IMR-90 (cell line): ENCODE data around the gene TMEM141. TPM values are rescaled to one million over a fixed set of nuclear protein-coding genes. Genes with fewer than 3 reads are reported as not detected.

ENCODE experiments used
- ATAC-seq: fragments of 200-7000 bp; cut with Tn5 transposase; 2 replicates; pipeline ENCODE4 v1.9.1; 2020; ENCODE audit warnings: low read depth, mild to moderate bottlenecking, moderate library complexity
- BruUV-seq: library from RNA; stranded (reverse); fragments of 400-500 nt; replicated peaks from 2 replicates; lab custom pipeline; 2021; lab: Mats Ljungman, UMichigan
- CTCF ChIA-PET: fragments of 300-600 bp; formaldehyde crosslinking; extraction: SDS; loops from one replicate; lab custom pipeline; 2021; ENCODE audit warnings: antibody characterized with exemption; lab: Yijun Ruan, JAX
- POLR2A ChIA-PET: fragments of 300-600 bp; sonication (Branson Sonifier 250); formaldehyde crosslinking; loops from one replicate; lab custom pipeline; 2022; ENCODE audit warnings: antibody characterized with exemption; ENCODE audit not compliant: unreplicated experiment; lab: Charles Lee
- DNase-seq: peaks from one replicate; pipeline ENCODE4 v3.0.0; 2013
- H2AFZ ChIP-seq: replicated peaks from 2 replicates; pipeline ENCODE3; 2013; ENCODE audit warnings: low read length, mild to moderate bottlenecking; ENCODE audit not compliant: poor library complexity
- H2AK5ac ChIP-seq: 2 replicates; pipeline ENCODE4 v1.6.1; 2013; ENCODE audit warnings: low read depth, low read length, inconsistent platforms
- H2AK9ac ChIP-seq: replicated peaks from 2 replicates; pipeline ENCODE3; 2013; ENCODE audit warnings: mild to moderate bottlenecking, low read depth, low read length, moderate library complexity; ENCODE audit not compliant: poor library complexity
- H2BK120ac ChIP-seq: 2 replicates; pipeline ENCODE4 v1.6.1; 2013; ENCODE audit warnings: low read depth, low read length, inconsistent platforms
- H2BK15ac ChIP-seq: 3 replicates; pipeline ENCODE4 v1.6.1; 2013; ENCODE audit warnings: low read depth, low read length, inconsistent platforms
- H2BK20ac ChIP-seq: 2 replicates; pipeline ENCODE4 v1.6.1; 2013; ENCODE audit warnings: low read depth, mild to moderate bottlenecking, inconsistent platforms, low read length, moderate library complexity
- H2BK5ac ChIP-seq: 2 replicates; pipeline ENCODE4 v1.6.1; 2013; ENCODE audit warnings: mild to moderate bottlenecking, low read depth, low read length, inconsistent platforms; ENCODE audit not compliant: poor library complexity, severe bottlenecking
- H3K14ac ChIP-seq: replicated peaks from 2 replicates; pipeline ENCODE4 v1.6.1; 2013; ENCODE audit warnings: low read depth, low read length, inconsistent platforms
- H3K18ac ChIP-seq: 2 replicates; pipeline ENCODE4 v1.6.1; 2013; ENCODE audit warnings: low read depth, low read length, control low read depth
- H3K23ac ChIP-seq: 2 replicates; pipeline ENCODE4 v1.6.1; 2013; ENCODE audit warnings: low read depth, low read length, inconsistent platforms
- H3K27ac ChIP-seq: 2 replicates; pipeline ENCODE4 v1.5.1; 2013; ENCODE audit warnings: mild to moderate bottlenecking, control low read depth, low read length; ENCODE audit not compliant: insufficient read depth
- H3K27me3 ChIP-seq: 2 replicates; pipeline ENCODE4 v1.6.1; 2013; ENCODE audit warnings: low read length; ENCODE audit not compliant: control insufficient read depth, insufficient read depth
- H3K36me3 ChIP-seq: 2 replicates; pipeline ENCODE4 v1.6.1; 2013; ENCODE audit warnings: low read length, mixed read lengths; ENCODE audit not compliant: control insufficient read depth, insufficient read depth
- H3K4ac ChIP-seq: 2 replicates; pipeline ENCODE4 v1.6.1; 2013; ENCODE audit warnings: low read depth, low read length, inconsistent platforms
- H3K4me1 ChIP-seq: 2 replicates; pipeline ENCODE4 v1.6.1; 2013; ENCODE audit warnings: low read length, mixed read lengths; ENCODE audit not compliant: control insufficient read depth, insufficient read depth
- H3K4me2 ChIP-seq: 2 replicates; pipeline ENCODE4 v1.6.1; 2013; ENCODE audit warnings: low read depth, mild to moderate bottlenecking, control low read depth, low read length, moderate library complexity
- H3K4me3 ChIP-seq: 2 replicates; pipeline ENCODE4 v1.5.1; 2013; ENCODE audit warnings: low read depth, mild to moderate bottlenecking, control low read depth, low read length, moderate library complexity; ENCODE audit not compliant: insufficient read depth
- H3K56ac ChIP-seq: 2 replicates; pipeline ENCODE4 v1.6.1; 2013; ENCODE audit warnings: low read length, inconsistent platforms; ENCODE audit not compliant: insufficient read depth; ENCODE audit errors: extremely low read depth
- H3K79me1 ChIP-seq, 2 experiments: 2 replicates each; pipeline ENCODE4 v1.6.1; 2013; ENCODE audit warnings: low read length in 2 of 2, inconsistent platforms in 1 of 2, low read depth in 1 of 2
- H3K9ac ChIP-seq: 2 replicates; pipeline ENCODE4 v1.6.1; 2013; ENCODE audit warnings: low read depth, low read length, control low read depth
- H3K9me1 ChIP-seq: 2 replicates; pipeline ENCODE4 v1.6.1; 2013; ENCODE audit warnings: low read length, inconsistent platforms; ENCODE audit not compliant: insufficient read depth
- H3K9me3 ChIP-seq: 2 replicates; pipeline ENCODE4 v1.6.1; 2013; ENCODE audit warnings: low read length; ENCODE audit not compliant: control insufficient read depth, insufficient read depth
- H4K20me1 ChIP-seq: 2 replicates; pipeline ENCODE4 v1.6.1; 2013; ENCODE audit warnings: low read length, inconsistent platforms; ENCODE audit not compliant: insufficient read depth
- H4K5ac ChIP-seq: 2 replicates; pipeline ENCODE4 v1.6.1; 2013; ENCODE audit warnings: mild to moderate bottlenecking, low read depth, low read length, control low read depth
- H4K8ac ChIP-seq, 2 experiments: 2 replicates each; pipeline ENCODE4 v1.6.1; 2013; ENCODE audit warnings: low read depth in 2 of 2, low read length in 2 of 2, control low read depth in 1 of 2, inconsistent platforms in 1 of 2
- H4K91ac ChIP-seq: 2 replicates; pipeline ENCODE4 v1.6.1; 2013; ENCODE audit warnings: low read depth, low read length, inconsistent platforms; ENCODE audit not compliant: insufficient read depth
- CEBPB ChIP-seq: IDR thresholded peaks from 2 replicates; pipeline ENCODE4 v1.6.1; 2012; ENCODE audit warnings: low read depth, low read length, improper control_type of control experiment
- FOS ChIP-seq: fragments of 150-350 bp; IDR thresholded peaks from 2 replicates; pipeline ENCODE4 v1.6.1; 2016; ENCODE audit warnings: low read depth, low read length
- MAZ ChIP-seq: IDR thresholded peaks from 2 replicates; pipeline ENCODE4 v1.6.1; 2012; ENCODE audit warnings: low read depth, mild to moderate bottlenecking, low read length, improper control_type of control experiment, moderate library complexity, borderline replicate concordance
- NFE2L2 ChIP-seq: fragments of 150-350 bp; IDR thresholded peaks from 2 replicates; pipeline ENCODE4 v1.6.1; 2016; ENCODE audit warnings: low read depth, mild to moderate bottlenecking, low read length
- RFX5 ChIP-seq: IDR thresholded peaks from 2 replicates; pipeline ENCODE4 v1.8.0; 2012; ENCODE audit warnings: low read depth, mild to moderate bottlenecking, low read length, moderate library complexity
- WGBS, 2 experiments: methylation state at CpG; one replicate each; pipeline versions ENCODE4 v1.1.5 to v1.1.7; 2013; ENCODE audit warnings: missing lambda C conversion rate in 2 of 2; ENCODE audit not compliant: insufficient read length in 1 of 2; ENCODE audit errors: extremely low coverage in 2 of 2; 5-methylcytosine and 5-hydroxymethylcytosine counted together
- dilution Hi-C: fragments of 300-500 bp; cut with HindIII; formaldehyde crosslinking; loops from one replicate; pipeline ENCODE4 v1.14.3; 2018; ENCODE audit warnings: low sequenced_read_pairs; ENCODE audit not compliant: unreplicated experiment
- in situ Hi-C: fragments of 300-500 bp; cut with MboI; formaldehyde crosslinking; loops from 3 replicates; pipeline ENCODE4 v1.14.3; 2019; ENCODE audit warnings: low sequenced_read_pairs, inconsistent platforms, mixed read lengths
- intact Hi-C: fragments of 100-400 bp; cut with micrococcal nuclease; formaldehyde crosslinking; loops from 2 replicates; pipeline ENCODE4 v1.10.0; 2022
- polyA plus RNA-seq, 3 experiments: library from polyadenylated mRNA; depleted of rRNA; stranded (reverse); fragments of >200 nt; gene quantifications; 2 replicates each; pipeline ENCODE4 v1.2.3, GENCODE V29; 2012; ENCODE audit warnings: low replicate concordance in 1 of 3
- total RNA-seq: library from RNA; depleted of rRNA; stranded (reverse); fragments of >200 nt; gene quantifications from 2 replicates; pipeline ENCODE4 v1.2.3, GENCODE V29; 2012
- TF ChIP-seq, protein P1 (sequence below): conservative IDR thresholded peaks from 2 replicates; pipeline ENCODE4 v1.5.1; 2012; ENCODE audit warnings: mild to moderate bottlenecking, low read depth, low read length, improper control_type of control experiment
- TF ChIP-seq, protein P2 (sequence below): fragments of 150-350 bp; IDR thresholded peaks from 2 replicates; pipeline ENCODE4 v1.6.1; 2016; ENCODE audit warnings: low read depth, mild to moderate bottlenecking, low read length, moderate library complexity, borderline replicate concordance

Gene TMEM141
- total and polyA plus RNA-seq, 2 of the 4 experiments (the other 2 are of a cell fraction) = 39.1 to 77.8 TPM

DNA sequence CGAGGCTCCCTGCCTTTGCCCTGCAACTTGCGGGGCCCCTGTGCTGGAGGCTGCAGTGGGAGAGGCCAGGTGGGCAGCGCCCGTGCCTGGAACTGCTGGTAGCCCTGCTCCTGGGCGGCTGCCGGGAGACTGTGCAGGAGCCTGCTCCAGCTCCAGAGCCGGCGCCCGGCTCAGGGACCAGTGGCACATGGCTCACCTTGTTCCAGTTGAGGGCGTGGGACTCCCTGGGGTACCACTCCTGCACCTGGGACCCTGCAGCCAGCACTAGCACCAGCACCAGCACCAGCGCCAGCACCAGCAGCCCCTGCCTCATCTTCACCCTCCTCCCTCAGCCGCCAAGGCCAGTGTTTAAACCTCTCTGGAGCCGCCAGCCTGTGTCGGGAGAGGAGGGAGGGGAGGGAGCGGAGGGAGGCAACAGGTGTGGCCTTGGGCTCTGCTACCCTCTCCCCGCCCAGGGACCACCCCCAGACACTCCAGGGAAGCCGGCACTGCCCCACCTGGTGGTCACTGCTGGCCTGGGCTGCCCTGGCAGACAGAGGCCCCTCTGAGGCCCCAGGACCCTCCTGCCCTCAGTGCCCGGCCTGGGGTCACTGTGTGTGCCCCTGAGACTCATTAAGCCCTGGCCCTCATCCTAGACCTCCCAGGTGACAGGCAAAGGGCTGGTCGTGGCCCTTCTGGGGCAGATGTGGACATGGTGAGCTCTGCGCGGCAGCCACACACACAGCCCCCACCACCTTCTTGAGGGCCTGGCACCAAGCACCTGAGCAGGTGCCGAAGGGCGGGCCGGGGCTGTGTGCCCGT is 48.4 kb upstream of the TMEM141 start, which contains the start of gene LCN10:
Gene LCN10, minus strand, starts transcription at position 350 of the 801 bp plus-strand sequence. Its CDS starts 37 bp downstream, at position 313.
- H3K79me1 ChIP-seq = no peaks in the 10 kb centered on the region
- H3K23ac ChIP-seq = no peak within 1 kb of the TSS
- H4K5ac ChIP-seq = no peak within 1 kb of the TSS
- H2AK5ac ChIP-seq = no peak within 1 kb of the TSS
- DNase-seq = no peak
- peak within 1 kb of the TSS; percentile 21 for H2AFZ ChIP-seq
- no TSS peak for BruUV-seq
- H3K4me2 ChIP-seq = no peak within 1 kb of the TSS
- H3K56ac ChIP-seq = no peak within 1 kb of the TSS
- H3K4me1 ChIP-seq = peaks cover 3% of the 10 kb centered on the region; the same call in 1 of the 2 replicates
- no peak within 1 kb of the TSS for H3K4ac ChIP-seq
- no peak within 1 kb of the TSS for H2BK20ac ChIP-seq
- no peaks in the 10 kb centered on the region for H3K36me3 ChIP-seq
- no peak within 1 kb of the TSS for H2BK120ac ChIP-seq
- H3K9me3 ChIP-seq = no peaks in the 10 kb centered on the region
- H3K9me1 ChIP-seq = no peaks in the 10 kb centered on the region
- no peak within 1 kb of the TSS for H4K8ac ChIP-seq
- in situ Hi-C loops (no loop called here), intact Hi-C loops (no loop called here), dilution Hi-C loops (no loop called here)
- ChIA-PET CTCF (no interaction called here), POLR2A (no interaction called here)
- H3K27me3 ChIP-seq = peaks cover 64% of the 10 kb centered on the region
- H3K14ac ChIP-seq = no peak within 1 kb of the TSS
- H3K18ac ChIP-seq = no peak within 1 kb of the TSS
- no peak within 1 kb of the TSS for H2BK15ac ChIP-seq
- WGBS, 2 experiments = 27% methylated on average over 3 of the region's 25 CpGs; no CpG with 5 or more reads in 1 of the 2 experiments
- TF ChIP-seq FOS = no peak
- no peak for TF ChIP-seq MAZ
- no peak for TF ChIP-seq RFX5
- TF ChIP-seq, protein P1, sequence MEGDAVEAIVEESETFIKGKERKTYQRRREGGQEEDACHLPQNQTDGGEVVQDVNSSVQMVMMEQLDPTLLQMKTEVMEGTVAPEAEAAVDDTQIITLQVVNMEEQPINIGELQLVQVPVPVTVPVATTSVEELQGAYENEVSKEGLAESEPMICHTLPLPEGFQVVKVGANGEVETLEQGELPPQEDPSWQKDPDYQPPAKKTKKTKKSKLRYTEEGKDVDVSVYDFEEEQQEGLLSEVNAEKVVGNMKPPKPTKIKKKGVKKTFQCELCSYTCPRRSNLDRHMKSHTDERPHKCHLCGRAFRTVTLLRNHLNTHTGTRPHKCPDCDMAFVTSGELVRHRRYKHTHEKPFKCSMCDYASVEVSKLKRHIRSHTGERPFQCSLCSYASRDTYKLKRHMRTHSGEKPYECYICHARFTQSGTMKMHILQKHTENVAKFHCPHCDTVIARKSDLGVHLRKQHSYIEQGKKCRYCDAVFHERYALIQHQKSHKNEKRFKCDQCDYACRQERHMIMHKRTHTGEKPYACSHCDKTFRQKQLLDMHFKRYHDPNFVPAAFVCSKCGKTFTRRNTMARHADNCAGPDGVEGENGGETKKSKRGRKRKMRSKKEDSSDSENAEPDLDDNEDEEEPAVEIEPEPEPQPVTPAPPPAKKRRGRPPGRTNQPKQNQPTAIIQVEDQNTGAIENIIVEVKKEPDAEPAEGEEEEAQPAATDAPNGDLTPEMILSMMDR = 0 out of 2 replicates have a peak, but pooled peaks have one; percentile 13
- TF ChIP-seq CEBPB = no peak
- TF ChIP-seq, protein P2, sequence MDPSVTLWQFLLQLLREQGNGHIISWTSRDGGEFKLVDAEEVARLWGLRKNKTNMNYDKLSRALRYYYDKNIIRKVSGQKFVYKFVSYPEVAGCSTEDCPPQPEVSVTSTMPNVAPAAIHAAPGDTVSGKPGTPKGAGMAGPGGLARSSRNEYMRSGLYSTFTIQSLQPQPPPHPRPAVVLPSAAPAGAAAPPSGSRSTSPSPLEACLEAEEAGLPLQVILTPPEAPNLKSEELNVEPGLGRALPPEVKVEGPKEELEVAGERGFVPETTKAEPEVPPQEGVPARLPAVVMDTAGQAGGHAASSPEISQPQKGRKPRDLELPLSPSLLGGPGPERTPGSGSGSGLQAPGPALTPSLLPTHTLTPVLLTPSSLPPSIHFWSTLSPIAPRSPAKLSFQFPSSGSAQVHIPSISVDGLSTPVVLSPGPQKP = no peak
- TF ChIP-seq NFE2L2 = no peak
- H3K9ac ChIP-seq = no peak within 1 kb of the TSS
- H3K27ac ChIP-seq = no peak within 1 kb of the TSS
- no peak within 1 kb of the TSS for H2BK5ac ChIP-seq
- no peak; the same call in 1 of the 2 replicates for ATAC-seq
- H3K4me3 ChIP-seq = no peak within 1 kb of the TSS
- H2AK9ac ChIP-seq = no peak within 1 kb of the TSS
- H4K20me1 ChIP-seq = no peaks in the 10 kb centered on the region; the same call in 1 of the 2 replicates
- H4K91ac ChIP-seq = no peak within 1 kb of the TSS
